Liver (tissue), 9 donors: ENCODE results near the gene GRID1. TPM values are rescaled to one million over a fixed set of nuclear protein-coding genes. Genes with fewer than 3 reads are reported as not detected.

ENCODE experiments used
- DNase-seq: peaks from one replicate; pipeline ENCODE4 v3.0.0-alpha.2; 2017; ENCODE audit warnings: low spot score
- H3K27ac ChIP-seq, 2 donors: one replicate each; pipeline ENCODE4 v1.7.0; 2013; ENCODE audit warnings: inconsistent platforms in 2 of 2, low read length in 2 of 2, control low read depth in 1 of 2, low read depth in 1 of 2, mild to moderate bottlenecking in 1 of 2
- H3K27me3 ChIP-seq, 4 donors: one replicate each; pipeline versions ENCODE4 v1.6.1 to v1.7.0; 2013; ENCODE audit warnings: low read length in 3 of 4, inconsistent platforms in 1 of 4, mild to moderate bottlenecking in 1 of 4, moderate library complexity in 1 of 4; ENCODE audit not compliant: control insufficient read depth in 4 of 4, insufficient read depth in 4 of 4
- H3K36me3 ChIP-seq, 4 donors: one replicate each; pipeline versions ENCODE4 v1.6.1 to v1.7.0; 2013; ENCODE audit warnings: low read length in 3 of 4, mild to moderate bottlenecking in 3 of 4, low read depth in 1 of 4, moderate library complexity in 1 of 4; ENCODE audit not compliant: control insufficient read depth in 4 of 4, insufficient read depth in 3 of 4
- H3K4me1 ChIP-seq, 4 donors: one replicate each; pipeline versions ENCODE4 v1.6.1 to v1.7.0; 2013; ENCODE audit warnings: low read length in 3 of 4, mild to moderate bottlenecking in 3 of 4, moderate library complexity in 1 of 4; ENCODE audit not compliant: control insufficient read depth in 4 of 4, insufficient read depth in 4 of 4
- H3K4me3 ChIP-seq, 3 donors: one replicate each; pipeline versions ENCODE4 v1.6.1 to v1.7.0; 2013; ENCODE audit warnings: low read length in 3 of 3, control low read depth in 1 of 3, low read depth in 1 of 3, mild to moderate bottlenecking in 1 of 3
- H3K9ac ChIP-seq, 2 donors: one replicate each; pipeline ENCODE4 v1.7.0; 2013; ENCODE audit warnings: low read length in 2 of 2, mild to moderate bottlenecking in 2 of 2, moderate library complexity in 2 of 2, control low read depth in 1 of 2, low read depth in 1 of 2
- H3K9me3 ChIP-seq, 4 donors: one replicate each; pipeline versions ENCODE4 v1.6.1 to v1.7.0; 2013; ENCODE audit warnings: low read length in 3 of 4; ENCODE audit not compliant: control insufficient read depth in 4 of 4
- EGR1 ChIP-seq, 2 donors: IDR thresholded peaks; 2 replicates each; pipeline ENCODE4 v1.6.1; 2016 to 2018; ENCODE audit warnings: antibody characterized with exemption in 2 of 2, low read depth in 2 of 2
- GABPA ChIP-seq, 2 donors: IDR thresholded peaks in 1 of 2; conservative IDR thresholded peaks in 1 of 2; 2 replicates each; pipeline ENCODE4 v1.6.1; 2016; ENCODE audit warnings: antibody characterized with exemption in 2 of 2, mild to moderate bottlenecking in 1 of 2, moderate library complexity in 1 of 2
- HNF4A ChIP-seq, 2 donors: conservative IDR thresholded peaks; 2 replicates each; pipeline ENCODE4 v1.6.1; 2016; ENCODE audit warnings: antibody characterized with exemption in 2 of 2, mild to moderate bottlenecking in 2 of 2
- HNF4G ChIP-seq: IDR thresholded peaks from 2 replicates; pipeline ENCODE4 v1.6.1; 2016; ENCODE audit warnings: antibody characterized with exemption
- JUND ChIP-seq, 2 donors: IDR thresholded peaks; 2 replicates each; pipeline ENCODE4 v1.6.1; 2016; ENCODE audit warnings: antibody characterized with exemption in 2 of 2
- NR2F2 ChIP-seq: IDR thresholded peaks from 2 replicates; pipeline ENCODE4 v1.6.1; 2016; ENCODE audit warnings: antibody characterized with exemption
- RAD21 ChIP-seq, 2 donors: IDR thresholded peaks; 2 replicates each; pipeline ENCODE4 v1.6.1; 2016; ENCODE audit warnings: antibody characterized with exemption in 2 of 2, mild to moderate bottlenecking in 2 of 2
- RXRA ChIP-seq, 2 donors: IDR thresholded peaks; 2 replicates each; pipeline ENCODE4 v1.6.1; 2017 to 2018; ENCODE audit warnings: antibody characterized with exemption in 2 of 2, mild to moderate bottlenecking in 1 of 2
- SP1 ChIP-seq: IDR thresholded peaks from 2 replicates; pipeline ENCODE4 v1.6.1; 2018; ENCODE audit warnings: antibody characterized with exemption, mild to moderate bottlenecking
- TAF1 ChIP-seq: conservative IDR thresholded peaks from 2 replicates; pipeline ENCODE4 v1.6.1; 2016; ENCODE audit warnings: antibody characterized with exemption, mild to moderate bottlenecking
- YY1 ChIP-seq: IDR thresholded peaks from 2 replicates; pipeline ENCODE4 v1.6.1; 2016; ENCODE audit warnings: antibody characterized with exemption, mild to moderate bottlenecking
- WGBS: extraction: QIAGEN DNeasy Blood & Tissue Kit; methylation state at CpG from one replicate; pipeline ENCODE4 v1.1.7; 2013; 5-methylcytosine and 5-hydroxymethylcytosine counted together
- polyA plus RNA-seq, 2 donors: library from polyadenylated mRNA; stranded (reverse) in 1 of 2; unstranded in 1 of 2; fragments of 200-250 nt in 1 of 2; fragments of >200 nt in 1 of 2; fragmentation: Nextera tagmentation in 1 of 2; extraction: Ambion mirVana in 1 of 2; gene quantifications; one replicate each; pipeline versions ENCODE4 v1.2.1 to v1.2.3, GENCODE V29; 2013 to 2015
- total RNA-seq, 2 donors: library from RNA; depleted of rRNA; stranded (reverse); fragments of >200 nt; gene quantifications; one replicate each; pipeline ENCODE4 v1.2.3, GENCODE V29; 2014
- TF ChIP-seq, protein P1 (sequence below): IDR thresholded peaks from 2 replicates; pipeline ENCODE4 v1.6.1; 2016; ENCODE audit warnings: antibody characterized with exemption
- TF ChIP-seq, protein P2 (sequence below): IDR thresholded peaks from 2 replicates; pipeline ENCODE4 v1.6.1; 2016; ENCODE audit warnings: antibody characterized with exemption
- TF ChIP-seq, protein P3 (sequence below): fragments of 150-350 bp; IDR thresholded peaks from 2 replicates; pipeline ENCODE4 v1.5.1; 2017; ENCODE audit warnings: improper control_type of control experiment, low read depth, low read length; ENCODE audit not compliant: missing input control
- donor health status: healthy.
- donor health status: healthy.
- donor health status: healthy.
- donor health status: healthy.
- donor health status: healthy.

GRID1 gene
- total and polyA plus RNA-seq, 4 donors, result 0.09 to 0.17 (median 0.14) TPM; not detected in 1

DNA sequence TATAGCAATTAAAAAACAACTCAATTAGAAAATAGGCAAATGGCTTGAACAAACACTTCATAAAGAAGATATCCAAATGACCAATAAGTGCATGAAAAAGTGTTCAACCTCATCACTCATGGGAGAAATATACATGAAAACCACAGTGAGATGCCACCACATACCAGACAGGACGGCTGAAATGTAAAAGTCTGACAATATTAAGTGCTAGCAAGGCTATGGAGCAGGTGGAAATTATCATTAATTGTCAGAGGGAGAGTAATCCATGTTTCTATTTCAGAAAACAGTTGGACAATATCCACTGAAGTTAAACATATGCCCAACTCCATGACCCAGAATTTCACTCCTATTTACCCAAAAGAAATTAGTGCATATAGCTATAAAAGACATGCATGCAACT is 42.6 kb upstream of the GRID1 start:
- Histone ChIP-seq H3K4me1 (peaks cover 1 to 14% (median 6%) of the 10 kb centered on the region in 4 donors), H3K27me3 (no peaks in the 10 kb centered on the region), H3K27ac (no peak overlapping the region), H3K9me3 (peaks cover 0 to 3% (median 0%) of the 10 kb centered on the region in 4 donors), H3K9ac (no peak overlapping the region), H3K4me3 (no peak overlapping the region), H3K36me3 (no peaks in the 10 kb centered on the region)
- whole genome bisulfite sequencing, result 85% methylated on average over 1 of the region's 1 CpG
- no peak for DNase-seq
- TF ChIP-seq NR2F2 (no peak), SP1 (no peak), EGR1 (IDR thresholded peaks at IDR 0.05; ENCODE audit: low read depth in 2 of 2) (no peak), GABPA (IDR thresholded peaks at IDR 0.05 in 1 of 2, conservative IDR thresholded peaks at IDR 0.05 in 1 of 2) (no peak), YY1 (no peak), HNF4G (no peak)
- TF ChIP-seq, protein P1, sequence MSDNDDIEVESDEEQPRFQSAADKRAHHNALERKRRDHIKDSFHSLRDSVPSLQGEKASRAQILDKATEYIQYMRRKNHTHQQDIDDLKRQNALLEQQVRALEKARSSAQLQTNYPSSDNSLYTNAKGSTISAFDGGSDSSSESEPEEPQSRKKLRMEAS, result no peak

DNA sequence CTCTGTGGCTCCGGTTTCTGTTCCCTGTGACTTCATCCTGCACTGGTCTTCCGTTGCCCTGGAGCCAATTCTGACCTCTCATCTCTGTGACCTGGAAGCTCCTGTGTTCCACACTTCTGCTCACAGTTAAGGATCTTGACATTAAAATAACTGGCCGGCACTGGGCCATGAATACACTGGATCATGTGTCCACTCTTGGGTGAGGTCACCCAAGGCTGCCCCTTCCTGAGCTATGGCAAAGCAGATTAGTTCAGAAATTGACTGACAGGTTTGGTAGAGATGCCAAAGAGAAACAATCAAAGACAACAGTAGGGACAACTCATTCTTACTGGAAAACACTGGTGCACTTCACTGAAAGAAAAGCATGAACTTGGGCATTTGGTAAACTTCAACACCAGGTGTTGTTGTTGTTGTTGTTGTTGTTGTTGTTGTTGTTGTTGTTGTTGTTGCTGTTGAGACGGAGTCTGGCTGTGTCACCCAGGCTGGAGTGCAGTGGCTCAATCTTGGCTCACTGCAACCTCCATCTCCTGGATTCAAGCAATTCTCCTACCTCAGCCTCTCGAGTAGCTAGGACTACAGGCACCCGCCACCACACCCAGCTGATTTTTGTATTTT is 36.7 kb upstream of the GRID1 start:
- no peak for DNase-seq
- TF ChIP-seq RAD21 (IDR thresholded peaks at IDR 0.05), result no peak
- no peak for TF ChIP-seq JUND (IDR thresholded peaks at IDR 0.05)
- no peak for TF ChIP-seq TAF1
- TF ChIP-seq HNF4G, result no peak
- no peak for TF ChIP-seq GABPA (IDR thresholded peaks at IDR 0.05 in 1 of 2, conservative IDR thresholded peaks at IDR 0.05 in 1 of 2)
- TF ChIP-seq, protein P2, sequence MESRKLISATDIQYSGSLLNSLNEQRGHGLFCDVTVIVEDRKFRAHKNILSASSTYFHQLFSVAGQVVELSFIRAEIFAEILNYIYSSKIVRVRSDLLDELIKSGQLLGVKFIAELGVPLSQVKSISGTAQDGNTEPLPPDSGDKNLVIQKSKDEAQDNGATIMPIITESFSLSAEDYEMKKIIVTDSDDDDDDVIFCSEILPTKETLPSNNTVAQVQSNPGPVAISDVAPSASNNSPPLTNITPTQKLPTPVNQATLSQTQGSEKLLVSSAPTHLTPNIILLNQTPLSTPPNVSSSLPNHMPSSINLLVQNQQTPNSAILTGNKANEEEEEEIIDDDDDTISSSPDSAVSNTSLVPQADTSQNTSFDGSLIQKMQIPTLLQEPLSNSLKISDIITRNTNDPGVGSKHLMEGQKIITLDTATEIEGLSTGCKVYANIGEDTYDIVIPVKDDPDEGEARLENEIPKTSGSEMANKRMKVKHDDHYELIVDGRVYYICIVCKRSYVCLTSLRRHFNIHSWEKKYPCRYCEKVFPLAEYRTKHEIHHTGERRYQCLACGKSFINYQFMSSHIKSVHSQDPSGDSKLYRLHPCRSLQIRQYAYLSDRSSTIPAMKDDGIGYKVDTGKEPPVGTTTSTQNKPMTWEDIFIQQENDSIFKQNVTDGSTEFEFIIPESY, result no peak
- no peak for TF ChIP-seq EGR1 (IDR thresholded peaks at IDR 0.05; ENCODE audit: low read depth in 2 of 2)
- no peak for TF ChIP-seq HNF4A (conservative IDR thresholded peaks at IDR 0.05)
- TF ChIP-seq NR2F2, result no peak
- no peak for TF ChIP-seq SP1
- no peak for TF ChIP-seq RXRA (IDR thresholded peaks at IDR 0.05)
- TF ChIP-seq, protein P1, result no peak
- 70% methylated on average over 6 of the region's 6 CpGs for WGBS
- H3K9me3 ChIP-seq, result no peaks in the 10 kb centered on the region
- no peak overlapping the region for H3K4me3 ChIP-seq
- no peak overlapping the region for H3K9ac ChIP-seq
- H3K27me3 ChIP-seq, result no peaks in the 10 kb centered on the region
- no peak overlapping the region for H3K27ac ChIP-seq
- H3K4me1 ChIP-seq, result peaks cover 2 to 33% (median 19%) of the 10 kb centered on the region in 4 donors
- H3K36me3 ChIP-seq, result no peaks in the 10 kb centered on the region

DNA sequence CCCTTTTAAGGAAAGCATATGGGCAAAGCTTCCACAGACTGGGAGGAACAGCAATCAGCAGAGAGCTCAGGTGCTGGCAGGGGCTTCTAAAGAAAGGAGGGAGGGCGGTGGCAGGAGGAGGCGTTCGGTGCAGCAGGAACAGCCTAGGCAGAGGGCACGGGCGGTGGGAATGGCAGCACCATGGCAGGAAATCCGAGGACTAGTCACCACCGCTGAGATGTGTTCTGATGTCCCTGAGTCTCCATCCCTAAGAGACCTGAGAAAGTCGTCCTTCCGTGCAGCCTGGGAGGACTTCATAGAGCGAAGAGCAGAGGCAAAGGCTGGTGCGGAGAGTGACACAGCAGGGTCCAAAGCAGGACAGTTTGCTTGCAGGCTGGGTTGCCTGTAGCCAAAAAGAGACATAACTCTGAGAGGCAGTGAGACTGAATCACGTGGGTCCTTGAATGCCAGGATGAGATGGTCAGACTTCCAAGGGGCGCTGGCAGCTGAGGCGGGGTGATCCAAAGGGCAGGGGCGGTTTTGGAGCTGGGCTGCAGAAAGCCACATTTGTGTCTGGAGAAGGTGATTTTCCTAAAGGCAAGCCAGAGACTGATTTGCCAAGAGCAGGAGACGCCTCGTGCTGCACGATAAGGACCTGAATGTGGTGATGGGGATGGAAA is 35.8 kb upstream of the GRID1 start:
- Histone ChIP-seq H3K36me3 (no peaks in the 10 kb centered on the region), H3K27ac (peak overlapping the region in 1 of 2 donors; percentile 13), H3K4me1 (peaks cover 2 to 33% (median 19%) of the 10 kb centered on the region in 4 donors), H3K9me3 (no peaks in the 10 kb centered on the region), H3K4me3 (no peak overlapping the region), H3K9ac (no peak overlapping the region), H3K27me3 (no peaks in the 10 kb centered on the region)
- no peak for DNase-seq
- TF ChIP-seq, protein P3, sequence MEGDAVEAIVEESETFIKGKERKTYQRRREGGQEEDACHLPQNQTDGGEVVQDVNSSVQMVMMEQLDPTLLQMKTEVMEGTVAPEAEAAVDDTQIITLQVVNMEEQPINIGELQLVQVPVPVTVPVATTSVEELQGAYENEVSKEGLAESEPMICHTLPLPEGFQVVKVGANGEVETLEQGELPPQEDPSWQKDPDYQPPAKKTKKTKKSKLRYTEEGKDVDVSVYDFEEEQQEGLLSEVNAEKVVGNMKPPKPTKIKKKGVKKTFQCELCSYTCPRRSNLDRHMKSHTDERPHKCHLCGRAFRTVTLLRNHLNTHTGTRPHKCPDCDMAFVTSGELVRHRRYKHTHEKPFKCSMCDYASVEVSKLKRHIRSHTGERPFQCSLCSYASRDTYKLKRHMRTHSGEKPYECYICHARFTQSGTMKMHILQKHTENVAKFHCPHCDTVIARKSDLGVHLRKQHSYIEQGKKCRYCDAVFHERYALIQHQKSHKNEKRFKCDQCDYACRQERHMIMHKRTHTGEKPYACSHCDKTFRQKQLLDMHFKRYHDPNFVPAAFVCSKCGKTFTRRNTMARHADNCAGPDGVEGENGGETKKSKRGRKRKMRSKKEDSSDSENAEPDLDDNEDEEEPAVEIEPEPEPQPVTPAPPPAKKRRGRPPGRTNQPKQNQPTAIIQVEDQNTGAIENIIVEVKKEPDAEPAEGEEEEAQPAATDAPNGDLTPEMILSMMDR, result no peak
- no peak for TF ChIP-seq SP1
- WGBS, result 28% methylated on average over 18 of the region's 18 CpGs
